ENCODE measurements around the gene HSD3B7.

HSD3B7 gene

DNA sequence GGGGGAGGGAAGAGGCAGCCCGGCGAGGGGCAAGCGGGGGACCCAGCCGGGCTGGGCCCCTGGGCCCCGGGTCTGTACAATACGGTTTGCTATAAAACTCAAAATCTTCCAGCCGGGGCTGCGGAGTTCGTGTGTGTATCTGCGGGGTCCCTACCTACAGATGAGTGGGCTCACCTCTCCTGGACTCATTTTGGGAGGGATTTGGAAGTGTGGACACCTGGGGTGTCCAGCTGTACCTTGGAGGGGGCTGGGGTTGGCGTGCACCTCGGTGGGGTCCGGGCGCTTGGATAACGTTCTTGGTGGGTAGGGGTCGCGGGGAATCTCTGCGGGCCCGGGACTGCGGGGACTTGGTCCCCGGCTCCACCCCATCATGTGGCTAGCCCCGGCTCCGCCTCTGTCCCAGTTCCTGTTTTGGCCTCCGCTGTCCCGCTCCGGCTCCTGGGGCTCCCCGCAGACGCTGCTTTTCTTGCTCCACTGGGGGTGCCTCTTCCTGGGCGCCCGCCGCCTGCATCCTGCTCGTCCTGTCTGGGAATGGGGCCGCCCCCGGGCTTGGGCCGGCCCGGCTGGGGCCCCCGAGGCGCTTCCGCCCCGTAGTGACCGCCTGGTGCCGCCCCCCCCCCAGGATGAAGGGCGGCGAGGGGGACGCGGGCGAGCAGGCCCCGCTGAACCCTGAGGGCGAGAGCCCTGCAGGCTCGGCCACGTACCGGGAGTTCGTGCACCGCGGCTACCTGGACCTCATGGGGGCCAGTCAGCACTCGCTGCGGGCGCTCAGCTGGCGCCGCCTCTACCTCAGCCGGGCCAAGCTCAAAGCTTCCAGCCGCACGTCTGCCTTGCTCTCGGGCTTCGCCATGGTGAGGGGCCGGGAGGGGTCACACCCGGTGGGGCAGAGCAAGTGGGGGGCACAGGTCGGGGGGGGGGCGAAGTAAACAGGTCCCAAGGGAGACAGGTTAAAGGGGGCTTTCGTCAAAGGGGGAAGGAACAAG is 36.0 kb upstream of the HSD3B7 start, which contains the start of gene ORAI3:
ORAI3 (plus strand) TSS at position 402 of the 983 bp plus-strand sequence; CDS start at position 624, 222 bp downstream.
- peak; percentile 76 for ATAC-seq
- TF ChIP-seq ZC3H10 (CRISPR knock-in tag; IDR thresholded peaks at IDR 0.05) (peak; percentile 39; the same call in 1 of the 2 replicates), ZNF565 (CRISPR knock-in tag; conservative IDR thresholded peaks at IDR 0.05; ENCODE audit: low read depth) (no peak), ISL1 (CRISPR knock-in tag; IDR thresholded peaks at IDR 0.05) (no peak), ZFP30 (CRISPR knock-in tag; IDR thresholded peaks at IDR 0.05) (no peak), GLIS3 (CRISPR knock-in tag; IDR thresholded peaks at IDR 0.05) (peak; percentile 27; the same call in 1 of the 2 replicates), PATZ1 (CRISPR knock-in tag; IDR thresholded peaks at IDR 0.05; ENCODE audit: borderline replicate concordance) (no peak; the same call in 1 of the 2 replicates)

DNA sequence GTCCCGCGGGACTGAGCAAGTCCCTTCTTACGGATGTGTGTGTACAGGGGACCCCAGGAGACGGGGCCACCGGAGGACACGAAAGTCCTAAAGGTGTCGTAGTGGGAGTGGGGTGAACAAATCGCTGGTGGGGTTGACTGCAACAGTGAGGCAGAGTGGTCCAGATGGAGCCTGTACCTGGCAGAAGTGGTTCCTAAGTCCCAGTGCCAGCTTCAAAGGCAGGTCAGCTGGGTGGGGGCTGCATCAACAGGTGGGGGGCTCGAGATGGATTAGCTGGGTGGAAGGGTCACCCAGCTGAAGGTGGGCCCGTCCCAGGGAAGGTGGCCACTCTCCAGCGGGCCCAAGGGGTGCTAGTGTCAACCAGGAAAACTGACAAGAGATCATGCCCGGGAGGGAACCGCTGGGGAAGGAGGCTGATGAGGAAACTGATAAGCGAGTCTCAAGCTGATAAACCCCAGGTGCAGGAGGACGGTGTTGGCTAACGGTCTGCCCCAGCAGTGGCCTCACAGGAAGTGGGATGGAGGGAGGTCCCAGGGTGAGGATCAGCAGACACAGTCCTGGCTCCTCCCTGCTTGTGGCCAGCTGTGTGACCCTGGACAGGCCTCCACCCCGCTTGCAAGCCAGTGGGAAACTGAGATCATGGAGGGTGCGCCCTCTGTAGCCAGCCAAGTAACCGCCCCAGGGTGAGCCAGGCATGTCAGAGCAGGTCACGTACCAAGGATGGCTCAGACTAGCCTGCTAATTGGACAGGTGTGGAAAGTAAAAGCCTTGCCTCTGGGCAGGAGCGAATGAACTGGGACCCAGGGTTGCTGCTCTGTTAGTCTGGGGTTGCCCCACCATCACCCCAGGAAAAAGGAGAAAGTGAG is 35.1 kb upstream of the HSD3B7 start:
- ATAC-seq, result peak; percentile 48
- TF ChIP-seq TSHZ2 (CRISPR knock-in tag; IDR thresholded peaks at IDR 0.05) (0 out of 2 replicates have a peak, but pooled peaks have one; percentile 21), ARNTL (CRISPR knock-in tag; IDR thresholded peaks at IDR 0.05; ENCODE audit: borderline replicate concordance, low read depth) (no peak), BACH2 (CRISPR knock-in tag; IDR thresholded peaks at IDR 0.05; ENCODE audit: borderline replicate concordance) (no peak), GLIS3 (CRISPR knock-in tag; IDR thresholded peaks at IDR 0.05) (0 out of 2 replicates have a peak, but pooled peaks have one; percentile 43), ZNF70 (CRISPR knock-in tag; IDR thresholded peaks at IDR 0.05) (0 out of 2 replicates have a peak, but pooled peaks have one; percentile 40), ZFP3 (CRISPR knock-in tag; IDR thresholded peaks at IDR 0.05) (no peak)

DNA sequence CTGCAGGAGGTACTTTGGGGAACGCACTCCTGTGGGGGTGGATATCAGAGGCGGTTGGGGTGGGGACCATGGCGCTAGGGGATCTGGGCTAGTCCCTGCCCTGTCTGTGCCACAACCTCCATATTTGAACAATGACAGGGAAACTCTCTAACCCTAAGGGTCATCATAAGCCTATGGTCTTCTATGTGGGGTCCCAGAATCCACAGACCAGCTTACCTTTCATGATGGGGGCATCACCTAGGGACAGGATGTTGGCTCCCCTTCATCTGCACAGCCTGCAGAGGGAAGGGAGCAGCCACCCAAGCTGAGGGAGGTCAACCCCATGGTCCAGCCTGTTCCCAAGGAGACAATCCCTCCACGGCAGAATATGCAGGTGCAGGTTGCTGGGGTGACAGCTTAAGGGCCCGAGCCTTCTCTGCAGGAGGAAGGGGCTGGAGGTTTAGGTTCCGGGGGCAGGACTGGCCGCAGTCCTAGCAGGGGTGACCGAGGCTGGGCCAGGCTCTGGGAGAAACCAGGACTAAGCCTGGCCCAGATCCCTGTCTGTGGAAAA is 34.4 kb upstream of the HSD3B7 start:
- no peak for ATAC-seq
- TF ChIP-seq ZFP30 (CRISPR knock-in tag; IDR thresholded peaks at IDR 0.05) (no peak), OSR1 (CRISPR knock-in tag; IDR thresholded peaks at IDR 0.05) (no peak), ZFP3 (CRISPR knock-in tag; IDR thresholded peaks at IDR 0.05) (no peak), RARB (CRISPR knock-in tag; IDR thresholded peaks at IDR 0.05) (no peak), CSRNP3 (CRISPR knock-in tag; IDR thresholded peaks at IDR 0.05) (no peak), TCF4 (CRISPR knock-in tag; IDR thresholded peaks at IDR 0.05; ENCODE audit: borderline replicate concordance) (no peak), GLIS3 (CRISPR knock-in tag; IDR thresholded peaks at IDR 0.05) (no peak), TSHZ2 (CRISPR knock-in tag; IDR thresholded peaks at IDR 0.05) (no peak), PATZ1 (CRISPR knock-in tag; IDR thresholded peaks at IDR 0.05; ENCODE audit: borderline replicate concordance) (no peak), ARNTL (CRISPR knock-in tag; IDR thresholded peaks at IDR 0.05; ENCODE audit: borderline replicate concordance, low read depth) (no peak)

All from SK-N-SH treated with all-trans-retinoic acid at 6 μM for 48 hours (cell line).